Putamen (tissue), 1 donor: ENCODE measurements around the gene TRAPPC13.
"Not testable (repeated sequence)": the region's sequence is repeated elsewhere in the genome, so short reads cannot be mapped to it uniquely, and the experiment has no call there.

Source experiments
- DNase-seq: peaks from one replicate; pipeline ENCODE4 v3.0.0-alpha.2; 2016; ENCODE audit warnings: low spot score

The TRAPPC13 gene

GRCh38 chr5:65676056-65676455 lies 51.2 kb downstream of the TRAPPC13 start:
- not testable (repeated sequence) for DNase-seq

- DNase-seq = no peak
Measured at GRCh38 chr5:65682148-65682547, 57.3 kb downstream of the TRAPPC13 start.

- DNase-seq = no peak
Measured at GRCh38 chr5:65693121-65693520, 68.3 kb downstream of the TRAPPC13 start.

GRCh38 chr5:65695162-65695755 lies 70.4 kb downstream of the TRAPPC13 start:
- DNase-seq = peak; percentile 74

- peak; percentile 77 for DNase-seq
Measured at GRCh38 chr5:65695896-65696295, 71.1 kb downstream of the TRAPPC13 start.

GRCh38 chr5:65696892-65697291 lies 72.1 kb downstream of the TRAPPC13 start:
- no peak for DNase-seq

- DNase-seq = no peak
Measured at GRCh38 chr5:65699338-65699737, 74.5 kb downstream of the TRAPPC13 start.

GRCh38 chr5:65702036-65702435 lies 77.2 kb downstream of the TRAPPC13 start:
- no peak for DNase-seq

- no peak for DNase-seq
Measured at GRCh38 chr5:65704621-65705239, 79.9 kb downstream of the TRAPPC13 start.

- no peak for DNase-seq
Measured at GRCh38 chr5:65707663-65708062, 82.8 kb downstream of the TRAPPC13 start.

- no peak for DNase-seq
Measured at GRCh38 chr5:65708145-65708544, 83.3 kb downstream of the TRAPPC13 start.
